HG03175 (cell line): ENCODE measurements around the gene ZDHHC11.

Experiments used
- ATAC-seq: cut with Tn5 transposase; IDR thresholded peaks from one replicate; pipeline ENCODE4 v1.9.1; 2021; ENCODE audit warnings: mild to moderate bottlenecking, moderate library complexity; ENCODE audit not compliant: unreplicated experiment

Gene ZDHHC11, protein sequence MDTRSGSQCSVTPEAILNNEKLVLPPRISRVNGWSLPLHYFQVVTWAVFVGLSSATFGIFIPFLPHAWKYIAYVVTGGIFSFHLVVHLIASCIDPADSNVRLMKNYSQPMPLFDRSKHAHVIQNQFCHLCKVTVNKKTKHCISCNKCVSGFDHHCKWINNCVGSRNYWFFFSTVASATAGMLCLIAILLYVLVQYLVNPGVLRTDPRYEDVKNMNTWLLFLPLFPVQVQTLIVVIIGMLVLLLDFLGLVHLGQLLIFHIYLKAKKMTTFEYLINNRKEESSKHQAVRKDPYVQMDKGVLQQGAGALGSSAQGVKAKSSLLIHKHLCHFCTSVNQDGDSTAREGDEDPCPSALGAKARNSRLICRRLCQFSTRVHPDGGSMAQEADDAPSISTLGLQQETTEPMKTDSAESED

DNA sequence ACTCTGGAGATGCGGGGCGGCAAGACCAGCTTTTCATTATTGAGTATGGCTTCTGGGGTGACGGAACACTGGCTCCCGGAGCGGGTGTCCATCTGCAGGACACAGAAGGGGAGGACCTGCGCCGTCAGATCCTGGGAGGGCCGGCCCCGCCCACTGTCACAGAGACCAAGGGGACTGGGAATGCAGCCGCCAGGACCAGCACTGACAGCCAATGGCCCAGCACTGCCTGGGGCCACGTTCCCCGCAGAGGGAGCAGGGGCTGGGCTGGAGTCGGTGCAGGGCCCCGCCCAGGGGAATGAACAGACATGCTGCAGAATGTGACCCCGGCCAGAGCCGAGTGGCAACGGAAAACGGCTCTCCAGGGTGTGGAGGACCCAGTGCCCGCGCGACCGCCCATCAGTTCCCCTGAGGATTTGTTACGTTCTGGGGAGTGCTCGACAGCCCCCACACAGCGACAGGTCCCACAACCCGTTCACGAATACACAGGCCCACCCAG lies at the start of gene ZDHHC11:
ZDHHC11 (minus strand) TSS at position 476 of the 496 bp plus-strand sequence; CDS start at position 92, 384 bp downstream.
- ATAC-seq, result no peak

DNA sequence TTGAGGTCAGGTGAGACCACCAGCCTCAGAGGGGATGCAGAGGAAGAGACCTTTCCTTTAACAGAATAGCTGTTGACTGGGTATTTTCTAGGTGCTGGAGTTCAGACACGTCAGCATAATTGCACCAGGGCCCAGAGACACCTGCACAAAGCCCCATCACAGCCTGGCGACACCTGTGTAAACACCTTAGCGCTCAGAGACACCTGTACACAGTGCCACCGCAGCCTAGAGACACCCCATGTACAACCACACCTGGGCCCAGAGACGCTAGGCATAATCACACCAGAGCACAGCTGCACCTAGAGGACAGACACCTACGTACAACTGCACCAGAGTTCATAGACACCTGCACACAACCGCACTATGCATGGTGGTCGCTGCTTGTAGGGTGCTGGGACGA lies 42.9 kb upstream of the ZDHHC11 start:
- no peak for ATAC-seq

DNA sequence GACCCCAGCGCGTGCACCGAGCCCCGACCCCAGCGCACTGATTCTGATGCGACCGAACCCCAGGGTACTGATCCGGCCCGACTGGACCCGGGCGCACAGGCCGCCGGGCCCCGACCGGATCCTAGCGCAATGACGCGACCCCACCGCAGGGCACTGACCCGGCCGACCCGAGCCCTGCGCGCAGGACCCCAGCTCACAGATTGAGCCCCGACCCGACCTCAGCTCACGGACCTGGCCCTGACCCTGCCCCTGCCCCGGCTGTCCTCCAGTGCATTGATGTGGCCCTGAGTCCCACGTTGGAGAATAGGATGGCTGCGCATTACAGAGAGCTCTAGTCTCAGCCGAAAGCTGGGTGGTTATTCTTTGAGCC lies 42.3 kb upstream of the ZDHHC11 start:
- peak; percentile 23 for ATAC-seq

DNA sequence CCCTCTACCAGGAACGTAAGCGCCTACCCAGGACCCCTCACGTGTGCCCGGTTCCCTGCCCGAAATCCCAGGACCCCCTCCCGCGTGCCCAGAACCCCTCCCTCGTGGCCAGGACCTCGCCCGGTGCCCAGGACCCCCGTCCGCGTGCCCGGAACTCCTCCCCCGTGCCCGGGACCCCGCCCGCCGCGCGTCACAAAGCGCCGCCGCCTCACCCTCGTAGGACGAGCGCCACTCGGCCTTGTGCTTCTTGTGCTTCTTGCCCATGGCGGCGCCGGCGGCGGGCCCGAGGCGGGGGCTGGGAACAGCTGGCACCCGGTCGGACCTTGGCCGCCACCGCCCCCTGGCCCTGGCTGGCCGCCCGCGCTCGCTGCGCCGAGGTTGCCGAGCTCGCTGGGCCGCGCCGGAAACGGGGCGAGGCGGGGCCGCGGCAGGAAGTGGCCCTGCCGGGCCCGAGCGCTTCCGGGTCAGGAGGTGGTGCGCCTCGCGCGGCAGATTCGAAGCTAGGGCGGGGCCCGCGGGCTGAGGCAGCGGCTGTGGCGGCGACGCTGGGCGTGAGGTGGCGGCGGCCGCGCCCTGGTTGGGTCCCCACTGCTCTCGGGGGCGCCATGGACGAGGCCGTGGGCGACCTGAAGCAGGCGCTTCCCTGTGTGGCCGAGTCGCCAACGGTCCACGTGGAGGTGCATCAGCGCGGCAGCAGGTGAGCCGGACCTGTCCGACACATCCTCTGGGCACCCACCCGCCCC lies 41.8 kb upstream of the ZDHHC11 start, which contains the start of the genes BRD9 and TRIP13:
BRD9 (minus strand) TSS at position 408 of the 743 bp plus-strand sequence; CDS start at position 264, 144 bp downstream.
TRIP13 (plus strand) TSS at position 491 of the 743 bp plus-strand sequence; CDS start at position 606, 115 bp downstream.
- peak; percentile 98 for ATAC-seq

DNA sequence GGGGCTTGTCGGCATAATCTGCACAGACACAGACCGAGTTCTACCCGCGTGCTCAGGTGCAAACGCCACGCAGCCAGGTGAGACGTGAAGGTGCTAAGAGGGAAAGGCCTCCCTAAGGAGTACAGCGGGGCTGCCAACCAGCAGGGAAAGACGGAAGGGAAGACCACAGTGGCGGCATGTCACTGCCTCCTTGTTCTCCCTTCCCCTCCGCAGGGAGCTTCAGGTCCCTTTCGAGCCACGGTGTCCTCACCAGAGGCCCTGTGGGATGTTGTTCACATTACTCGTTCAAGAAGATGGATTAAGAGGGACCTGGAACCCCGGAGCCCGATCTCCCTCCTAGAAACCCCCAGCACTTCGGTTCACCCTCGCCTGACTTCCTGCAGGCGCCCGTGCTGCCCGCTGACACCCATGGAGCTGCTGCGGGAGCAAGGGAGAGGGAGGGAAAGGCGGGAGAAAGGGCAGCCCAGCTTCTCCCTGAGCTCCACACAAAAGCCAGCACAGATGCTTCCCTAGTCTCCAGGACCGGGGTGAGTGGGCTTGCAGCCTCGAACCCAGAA lies 41.1 kb upstream of the ZDHHC11 start:
- ATAC-seq, result peak; percentile 7

DNA sequence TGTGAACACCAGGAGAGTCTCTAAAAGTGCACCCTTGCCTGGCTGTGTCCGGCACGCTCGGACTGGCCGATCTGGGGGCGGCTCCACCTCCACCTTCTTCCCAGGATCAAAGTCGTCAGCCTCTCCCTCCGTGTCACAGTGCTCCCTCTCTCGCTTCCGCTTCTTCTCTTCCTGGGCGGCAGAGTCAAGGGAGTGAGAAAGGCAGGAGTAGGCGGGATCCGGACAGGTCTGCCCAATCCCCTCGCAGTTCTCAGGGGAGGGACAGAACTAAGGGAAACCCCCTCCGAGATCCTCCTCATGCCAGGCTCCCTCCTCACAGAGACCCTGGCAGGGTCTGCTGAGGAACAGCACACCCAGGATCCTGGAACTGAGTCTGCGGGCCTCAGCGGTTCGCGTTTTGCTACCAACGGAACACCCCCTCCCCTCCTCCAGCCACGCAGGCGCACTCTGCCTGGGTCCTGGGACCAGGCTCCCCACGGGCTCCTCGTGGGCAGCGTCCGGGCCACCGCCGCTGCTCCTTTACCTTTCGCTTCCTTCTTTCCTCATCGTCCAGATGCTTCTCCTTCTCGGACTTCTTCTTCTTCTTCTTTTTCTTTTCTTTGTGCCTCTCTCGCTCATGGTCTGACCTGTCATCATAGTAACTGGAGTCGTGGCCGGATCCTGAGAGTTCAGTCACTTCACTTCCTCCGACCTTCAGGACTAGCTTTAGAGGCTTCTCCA lies 40.5 kb upstream of the ZDHHC11 start:
- no peak for ATAC-seq

DNA sequence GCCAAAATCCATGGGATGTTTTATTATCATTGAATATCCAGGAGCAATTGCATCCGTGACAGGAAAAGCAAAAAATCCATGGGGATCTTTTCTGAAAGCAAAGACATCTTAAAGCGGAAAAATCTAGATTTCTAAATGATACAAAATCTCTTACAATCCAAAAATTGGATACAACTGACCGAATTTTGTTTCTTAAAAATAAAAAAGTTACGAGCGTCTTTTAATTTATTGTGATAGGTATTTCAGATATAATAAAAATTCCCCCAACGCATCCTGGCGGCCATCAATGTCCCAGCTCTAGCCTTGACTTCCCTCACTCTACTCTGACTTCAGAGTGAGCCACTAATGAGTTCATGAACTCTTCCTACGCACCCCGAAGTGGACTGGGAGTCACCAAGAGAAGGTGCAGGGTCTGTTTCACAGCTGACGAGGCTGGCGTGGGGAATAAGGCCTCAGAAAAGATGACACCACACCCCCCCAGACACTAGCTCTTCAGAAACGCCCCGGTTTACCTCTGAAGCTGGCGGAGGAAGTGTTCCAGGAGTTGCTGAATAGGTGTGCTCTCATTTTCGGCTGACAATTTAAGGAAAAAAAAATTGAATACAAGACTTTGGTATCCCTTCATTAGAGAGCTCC lies 38.4 kb upstream of the ZDHHC11 start:
- no peak for ATAC-seq

DNA sequence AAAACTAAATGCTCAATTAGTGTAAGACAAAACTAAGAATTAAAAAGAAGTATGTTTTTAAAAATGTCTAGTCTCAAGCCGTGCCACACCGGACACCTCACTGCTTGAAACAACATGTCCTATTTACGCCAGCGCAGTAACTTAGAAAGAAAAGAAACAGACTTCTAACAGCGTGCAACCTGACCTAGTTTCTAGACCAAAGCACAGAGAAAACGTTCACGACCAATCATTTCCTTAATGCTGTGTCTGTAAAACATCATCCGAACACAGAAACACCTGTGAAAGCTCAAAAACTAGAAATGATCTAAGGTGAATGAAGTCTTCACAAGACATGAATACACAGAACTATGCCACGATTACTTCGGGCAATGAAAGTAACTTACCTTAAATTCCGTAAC lies 37.9 kb upstream of the ZDHHC11 start:
- ATAC-seq, result no peak

DNA sequence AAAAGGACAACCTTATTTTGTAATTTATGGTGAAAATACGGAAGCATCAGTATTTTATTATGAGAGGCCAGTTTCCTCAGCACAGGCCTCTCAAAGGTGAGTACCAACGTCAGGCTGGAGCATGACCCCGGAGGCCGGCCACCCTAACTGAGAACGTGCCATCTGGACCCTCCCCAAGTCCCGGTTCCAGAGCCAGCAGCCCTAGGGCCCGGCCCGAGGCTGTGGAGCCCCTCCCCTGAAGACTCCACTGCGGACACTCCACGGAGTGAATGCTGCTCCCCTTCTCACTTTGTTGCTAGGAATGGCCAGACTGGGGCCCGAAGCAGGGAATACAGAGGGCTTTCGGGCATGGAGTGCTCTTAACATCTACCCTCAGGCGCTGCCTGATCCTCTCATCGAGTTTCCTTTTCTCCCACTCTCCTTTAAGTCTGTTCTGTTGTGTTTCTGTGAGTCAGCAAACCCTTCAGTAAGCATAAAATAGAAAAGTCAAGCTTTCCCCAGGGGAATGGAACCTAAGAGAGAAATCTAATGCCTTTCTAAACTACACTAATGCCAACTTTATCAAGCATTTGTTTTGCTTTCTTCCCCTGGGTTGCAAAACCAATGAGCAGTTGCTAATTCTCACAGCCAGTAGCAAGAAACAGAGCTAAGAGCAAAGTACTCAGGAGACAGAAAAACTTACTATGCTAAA lies 37.3 kb upstream of the ZDHHC11 start:
- no peak for ATAC-seq

DNA sequence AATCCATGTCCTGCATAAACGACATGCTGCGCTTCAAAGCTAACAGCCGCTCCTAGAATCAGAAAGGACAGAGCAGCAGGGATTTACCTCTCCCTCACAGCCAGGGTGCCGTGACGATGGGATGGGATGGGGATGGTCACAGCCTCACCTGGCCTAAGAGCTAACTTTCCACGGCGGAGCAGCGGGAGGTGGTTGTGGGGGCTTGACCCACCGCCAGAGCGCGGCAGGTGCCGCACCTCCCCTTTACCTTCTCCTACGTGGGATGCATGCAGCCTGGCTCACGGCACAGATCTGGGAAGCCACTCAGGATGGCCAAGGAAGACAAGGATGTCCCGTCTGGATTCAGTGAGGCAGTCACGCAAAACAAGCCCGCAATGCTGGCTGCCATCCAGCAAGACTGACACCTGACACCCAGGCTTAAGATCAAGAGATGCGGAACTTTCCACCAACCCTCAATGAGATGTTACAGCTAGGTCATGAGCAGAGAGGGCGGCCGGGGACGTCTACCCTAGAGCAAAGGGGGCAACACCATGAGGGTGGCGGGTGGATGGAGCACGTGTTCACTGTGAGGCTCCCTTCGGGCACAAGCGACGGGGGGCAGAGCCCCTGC lies 36.0 kb upstream of the ZDHHC11 start:
- ATAC-seq, result no peak

DNA sequence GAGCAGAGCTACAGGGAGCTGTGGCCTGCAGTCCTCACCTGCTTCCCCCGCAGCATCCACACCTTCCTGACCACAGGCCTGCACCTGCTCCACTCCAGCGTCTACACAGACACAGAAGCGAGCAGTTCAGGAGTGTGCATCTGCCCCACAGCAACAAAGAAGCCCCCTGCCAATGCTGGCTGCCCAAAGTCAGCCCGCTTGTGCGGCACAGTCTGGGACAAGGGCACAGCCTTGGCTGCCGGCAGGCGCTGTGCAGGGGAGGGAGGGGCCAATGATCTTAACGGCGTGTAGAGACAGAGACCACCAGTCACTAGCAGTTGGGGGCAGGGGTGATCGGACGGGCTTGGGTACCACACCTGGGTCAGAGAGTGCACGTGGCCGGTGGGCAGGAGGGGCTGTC lies 35.2 kb upstream of the ZDHHC11 start:
- no peak for ATAC-seq

DNA sequence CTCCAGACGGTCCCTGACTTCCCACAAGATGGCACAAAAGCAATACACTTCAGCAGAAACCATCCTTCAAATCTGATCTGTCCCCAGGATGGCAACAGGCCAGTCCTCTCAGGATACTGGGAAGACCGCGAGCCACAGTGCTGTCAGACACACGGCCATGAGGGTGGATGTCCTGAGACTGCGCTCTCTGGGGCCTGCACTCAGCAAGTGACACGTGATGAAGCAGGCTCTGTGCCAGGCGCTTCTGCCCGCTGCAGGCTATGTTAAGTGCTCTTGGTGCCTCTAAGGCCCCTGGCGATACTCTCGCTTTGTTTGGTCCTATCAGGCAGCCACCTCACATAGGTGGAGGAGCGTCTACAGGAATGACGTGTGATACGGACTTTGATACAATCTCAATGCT lies 34.7 kb upstream of the ZDHHC11 start:
- ATAC-seq, result no peak

DNA sequence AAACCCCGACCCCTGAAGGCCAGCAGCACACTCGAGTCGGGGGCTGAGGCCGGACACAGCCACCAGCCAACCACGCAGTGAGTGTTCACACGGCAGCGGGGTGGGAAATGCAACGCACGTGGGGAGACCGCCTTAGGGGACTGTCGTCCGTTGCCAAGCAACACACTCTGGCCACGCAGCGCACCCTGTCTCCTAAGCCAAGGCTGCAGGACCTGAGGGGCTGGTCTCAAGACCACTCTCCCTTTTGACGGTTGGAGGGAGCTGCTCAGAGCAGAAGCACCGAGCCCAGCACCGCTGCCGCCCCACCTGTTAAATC lies 34.3 kb upstream of the ZDHHC11 start:
- no peak for ATAC-seq

DNA sequence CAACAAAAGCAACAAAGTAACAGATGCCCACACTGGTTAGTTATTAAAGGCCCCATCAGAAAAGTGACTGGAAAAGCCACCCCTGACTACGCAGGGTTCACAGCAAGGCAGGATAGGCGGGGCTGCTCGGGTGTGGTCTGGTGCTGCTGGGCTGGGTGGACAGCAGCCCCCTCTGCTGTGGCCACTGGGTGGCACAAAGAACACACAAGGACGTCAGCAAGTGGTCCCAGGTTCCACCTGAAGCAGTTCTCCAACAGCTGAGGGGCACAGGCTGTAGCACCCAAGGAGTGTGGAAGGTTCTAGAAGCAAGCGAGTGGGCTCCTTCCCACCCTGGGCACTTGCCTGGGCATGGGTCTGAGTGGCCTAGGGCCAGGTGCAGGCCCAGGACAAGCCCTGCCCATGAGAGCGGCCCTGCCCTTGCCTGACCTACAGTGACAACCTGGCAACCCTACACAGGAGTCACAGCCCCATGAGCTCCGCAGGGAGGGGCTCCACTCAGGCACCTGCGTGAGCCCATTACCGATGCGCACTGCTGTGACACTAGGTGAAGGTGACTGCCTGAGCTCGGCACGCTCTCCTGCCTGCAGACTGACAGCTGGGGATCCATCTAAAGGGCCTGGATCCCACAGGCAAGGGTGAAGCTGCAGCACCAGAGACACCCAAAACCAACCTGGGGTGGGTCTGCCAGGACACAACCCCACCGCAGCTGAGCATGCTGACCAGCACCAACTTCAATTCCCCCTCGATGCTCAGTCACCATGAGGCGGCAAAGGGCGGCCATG lies 33.8 kb upstream of the ZDHHC11 start:
- ATAC-seq, result no peak

DNA sequence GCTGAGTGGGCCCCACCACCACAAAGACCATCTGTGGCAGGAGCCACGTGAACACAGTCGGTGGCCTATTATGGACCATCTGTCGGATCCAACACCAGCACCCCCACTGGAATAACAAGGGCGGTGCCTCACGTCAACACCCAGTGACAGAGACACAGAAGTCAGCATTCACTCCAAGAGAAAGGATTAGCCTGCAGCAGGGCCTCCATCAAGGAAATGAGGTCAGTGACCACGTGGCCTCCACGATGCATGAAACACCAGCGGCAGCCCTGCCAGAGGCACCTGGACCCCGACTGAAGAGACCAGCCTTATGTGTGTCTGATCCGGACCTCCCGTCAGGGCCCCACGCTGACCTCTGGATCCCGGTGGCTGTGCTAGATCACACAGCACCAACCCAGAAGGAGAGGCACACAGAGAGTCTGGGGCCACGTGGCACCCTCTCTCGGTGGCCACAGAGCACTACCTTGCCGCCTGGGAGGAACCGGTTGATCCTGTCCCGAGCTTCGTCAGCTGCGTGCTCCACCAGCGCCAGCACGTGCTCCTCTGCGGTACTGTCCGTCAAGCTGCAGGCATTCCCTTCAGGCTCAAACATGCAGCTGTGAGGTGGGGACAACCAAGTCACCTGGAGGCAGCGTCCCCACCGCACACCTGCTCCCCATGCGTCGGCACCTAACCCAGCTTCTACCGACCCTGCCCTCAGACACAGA lies 32.8 kb upstream of the ZDHHC11 start:
- ATAC-seq, result no peak

DNA sequence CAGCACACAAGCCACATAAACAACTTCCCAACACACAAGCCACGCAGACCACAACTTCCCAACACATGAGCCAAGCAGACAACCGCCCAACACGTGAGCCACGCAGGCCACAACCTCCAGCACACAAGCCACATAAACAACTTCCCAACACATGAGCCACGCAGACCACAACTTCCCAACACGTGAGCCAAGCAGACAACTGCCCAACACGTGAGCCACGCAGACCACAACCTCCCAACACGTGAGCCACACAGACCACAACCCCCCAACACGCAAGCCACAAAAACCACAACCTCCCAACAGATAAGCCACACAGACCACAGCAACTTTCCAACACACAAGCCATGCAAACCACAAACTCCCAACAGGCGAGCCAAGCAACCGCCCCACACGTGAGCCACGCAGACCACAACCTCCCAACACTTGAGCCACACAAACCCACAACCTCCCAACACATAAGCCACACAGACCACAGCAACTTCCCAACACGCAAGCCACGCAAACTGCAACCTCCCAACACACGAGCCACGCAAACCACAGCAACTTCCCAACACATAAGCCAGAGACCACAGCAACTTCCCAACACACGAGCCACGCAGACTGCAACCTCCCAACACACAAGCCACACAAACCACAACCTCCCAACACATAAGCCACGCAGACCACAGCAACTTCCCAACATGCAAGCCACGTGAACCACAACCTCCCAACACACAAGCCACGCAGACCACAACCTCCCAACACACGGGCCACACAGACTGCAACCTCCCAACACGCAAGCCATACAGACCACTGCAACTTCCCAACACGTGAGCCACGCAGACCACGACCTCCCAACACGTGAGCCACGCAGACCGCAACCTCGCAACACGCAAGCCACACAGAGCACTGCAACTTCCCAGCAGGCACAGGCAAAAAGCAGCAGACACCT lies 31.7 kb upstream of the ZDHHC11 start:
- ATAC-seq, result no peak

DNA sequence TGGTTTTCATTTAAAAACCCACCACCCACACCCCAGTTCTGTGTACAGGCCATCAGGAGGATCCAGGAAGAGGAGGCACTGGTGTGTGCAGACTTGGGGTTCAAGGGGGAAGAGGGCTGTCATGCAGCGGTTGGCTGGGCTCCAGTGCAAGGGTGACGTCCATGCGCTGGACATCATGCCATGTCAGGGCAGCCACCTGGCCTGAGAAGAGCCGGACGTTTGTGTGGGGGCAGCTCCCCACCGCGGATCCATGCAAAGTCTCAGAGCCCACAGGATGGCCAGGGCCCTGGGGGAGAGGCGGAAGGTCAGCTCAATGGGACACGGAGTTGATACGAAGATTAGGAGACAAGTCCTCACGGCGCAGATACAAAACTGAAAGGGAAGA lies 30.8 kb upstream of the ZDHHC11 start:
- no peak for ATAC-seq
